COR-L47 (cell line): ENCODE data around the gene MYH10.

Experiments used
- DNase-seq: peaks from one replicate; lab custom pipeline; 2025; lab: John Stamatoyannopoulos, UW

The MYH10 gene

DNA sequence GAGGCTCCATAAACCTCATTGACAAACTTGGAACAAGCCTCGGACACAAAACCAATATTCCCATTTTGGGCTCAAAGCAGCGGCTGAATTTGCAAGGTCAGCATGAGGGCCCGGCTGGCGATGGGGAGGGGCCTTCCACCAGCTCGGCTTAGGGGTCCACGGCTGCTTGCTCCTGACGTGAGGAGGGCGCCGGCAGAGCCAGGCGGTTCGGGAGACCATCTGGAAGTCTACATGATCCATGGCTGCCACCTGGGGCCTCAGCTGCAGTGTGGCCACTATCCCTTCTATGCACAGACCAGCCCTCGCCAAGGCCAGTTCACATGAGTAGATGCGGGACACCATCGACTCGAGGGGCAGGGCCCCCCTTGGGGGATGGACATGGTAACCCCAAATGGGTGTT lies 155.7 kb downstream of the MYH10 start:
- DNase-seq = no peak

DNA sequence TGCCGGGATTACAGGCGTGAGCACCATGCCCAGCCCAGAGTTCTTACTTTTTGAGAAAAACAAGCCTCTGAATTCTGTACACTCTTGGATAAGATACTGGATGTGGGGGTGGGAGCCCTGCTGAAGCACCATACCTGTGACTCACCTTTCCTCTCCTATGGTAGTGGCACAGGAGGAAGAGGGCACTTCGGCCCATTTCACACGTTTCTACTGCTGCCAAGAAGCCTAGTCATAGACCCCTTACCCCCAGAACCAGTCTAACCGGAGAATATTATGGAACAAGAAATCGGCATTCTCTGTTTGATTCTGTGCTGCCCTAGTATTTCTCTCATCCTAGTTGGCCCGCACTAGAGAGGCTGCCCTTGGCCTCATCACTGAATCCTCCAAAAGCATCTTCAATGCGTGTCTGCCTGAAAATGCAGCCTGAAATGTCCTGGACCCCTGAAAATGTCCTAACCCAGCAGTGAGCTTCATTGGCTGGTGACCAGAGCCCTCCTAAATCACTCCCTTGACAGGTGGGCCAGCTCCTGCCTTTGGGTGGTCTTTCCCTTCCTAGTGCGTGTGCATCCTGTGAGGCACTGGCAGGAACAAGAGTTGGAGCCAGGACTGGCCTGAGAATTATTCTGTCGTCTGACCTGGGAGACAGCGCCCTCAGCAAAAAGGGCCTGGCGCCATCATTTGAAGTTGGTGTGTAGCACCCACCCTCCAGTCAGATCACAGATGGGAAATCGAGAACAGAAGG lies 156.9 kb downstream of the MYH10 start:
- no peak for DNase-seq

DNA sequence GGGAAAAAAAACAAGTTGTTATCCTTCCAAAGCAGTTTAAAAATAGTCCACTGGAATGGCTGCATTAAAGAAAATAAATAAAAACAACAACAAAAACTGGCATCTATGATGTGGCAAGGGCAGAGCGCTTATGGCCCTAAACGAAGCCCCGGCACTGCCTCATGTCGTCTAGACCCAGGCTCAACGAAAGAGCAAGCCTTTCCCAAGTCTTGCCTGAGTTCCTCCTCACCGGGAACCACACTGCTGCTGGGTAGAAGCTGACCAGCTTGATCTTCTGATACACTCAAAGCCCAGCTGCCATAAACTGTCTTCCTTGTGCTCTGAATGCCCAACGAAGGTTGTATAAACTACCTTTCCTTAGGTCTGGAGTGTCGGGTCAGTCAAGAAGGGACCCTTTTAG lies 157.9 kb downstream of the MYH10 start:
- no peak for DNase-seq

DNA sequence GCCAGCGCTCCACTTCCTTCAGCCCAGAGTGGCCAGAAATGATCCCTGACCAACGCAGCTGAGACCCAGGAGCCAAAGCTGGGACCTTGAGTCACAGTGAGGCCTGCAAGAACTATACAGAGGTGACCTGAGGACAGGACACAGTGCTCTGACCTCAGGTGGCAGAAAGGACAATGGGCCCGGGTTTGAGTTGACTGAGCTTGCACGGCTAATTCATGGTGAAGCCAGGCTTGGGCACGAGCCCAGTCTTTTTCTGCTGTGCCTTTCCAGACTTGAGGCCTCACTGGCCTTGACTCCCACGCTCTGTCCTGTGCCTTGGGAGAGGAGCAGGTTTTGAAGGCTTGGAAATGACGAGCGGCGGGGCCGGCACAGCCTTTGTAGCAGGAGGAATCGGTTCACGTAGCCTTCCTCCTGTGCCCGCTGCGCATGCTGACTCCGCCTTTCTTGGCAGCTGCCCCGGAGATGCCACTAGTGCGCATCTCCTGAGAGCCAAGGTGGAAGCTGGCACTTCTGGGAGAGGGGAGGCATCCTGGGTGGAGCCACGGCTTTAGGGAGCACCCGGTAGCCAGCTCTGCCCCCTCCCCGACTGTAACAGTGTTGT lies 160.0 kb downstream of the MYH10 start:
- DNase-seq = no peak

DNA sequence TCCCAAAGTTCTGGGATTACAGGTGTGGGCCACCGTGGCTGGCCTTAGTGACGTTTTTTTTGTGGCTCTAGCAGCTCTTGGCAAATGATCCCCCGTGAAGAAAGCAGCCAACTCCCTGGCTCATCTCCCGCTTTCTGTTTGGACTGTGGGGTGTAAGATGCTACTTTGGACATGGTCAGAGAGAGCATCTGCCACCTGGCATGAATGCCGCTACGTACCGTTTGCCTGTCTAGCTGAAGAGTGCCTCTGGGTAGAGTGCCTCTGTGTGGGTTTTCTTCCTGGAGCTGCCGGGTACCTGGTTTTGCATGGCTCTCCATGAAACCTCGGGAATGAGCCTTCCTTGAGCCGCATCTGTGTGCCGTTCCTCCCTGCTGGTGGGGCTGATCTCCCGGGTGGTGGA lies 160.6 kb downstream of the MYH10 start:
- no peak for DNase-seq

DNA sequence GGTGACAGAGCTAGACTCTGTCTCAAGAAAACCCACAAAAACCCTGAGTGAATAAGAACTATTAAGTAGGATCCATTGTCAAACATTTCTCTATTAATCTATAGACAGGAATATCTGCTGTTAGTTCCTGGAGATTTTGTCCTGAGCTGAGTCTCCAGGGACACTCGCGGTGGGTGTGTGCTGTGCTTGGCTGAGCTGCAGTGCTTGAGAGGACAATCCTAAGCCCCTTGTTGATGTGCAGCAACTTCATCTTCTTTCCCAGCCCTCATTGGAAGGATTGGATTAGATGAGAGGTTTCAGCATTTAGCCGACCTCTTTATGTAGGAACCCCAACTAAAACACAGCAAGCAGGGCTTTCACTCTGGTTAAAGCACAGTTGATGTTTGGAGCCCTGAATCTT lies 161.5 kb downstream of the MYH10 start:
- DNase-seq = no peak

DNA sequence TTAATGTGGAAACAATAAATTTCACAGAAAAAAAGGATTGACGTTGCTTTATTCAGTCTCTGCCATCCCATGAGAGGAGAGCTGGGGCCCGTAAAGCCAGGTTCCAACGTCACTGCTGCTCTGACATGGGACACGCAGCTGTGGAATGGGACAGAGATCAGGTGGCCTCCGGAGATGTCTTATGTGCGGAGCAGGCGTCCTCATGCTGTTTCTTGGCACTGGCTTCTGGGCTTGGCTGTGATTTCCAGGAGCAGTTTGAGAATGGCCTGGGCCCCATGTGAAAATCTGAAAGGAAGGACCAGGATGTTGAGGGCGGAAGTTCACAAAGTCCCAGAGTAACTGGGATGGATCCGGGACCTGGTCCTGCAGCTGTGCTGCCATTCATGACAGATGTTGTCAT lies 162.4 kb downstream of the MYH10 start:
- no peak for DNase-seq

DNA sequence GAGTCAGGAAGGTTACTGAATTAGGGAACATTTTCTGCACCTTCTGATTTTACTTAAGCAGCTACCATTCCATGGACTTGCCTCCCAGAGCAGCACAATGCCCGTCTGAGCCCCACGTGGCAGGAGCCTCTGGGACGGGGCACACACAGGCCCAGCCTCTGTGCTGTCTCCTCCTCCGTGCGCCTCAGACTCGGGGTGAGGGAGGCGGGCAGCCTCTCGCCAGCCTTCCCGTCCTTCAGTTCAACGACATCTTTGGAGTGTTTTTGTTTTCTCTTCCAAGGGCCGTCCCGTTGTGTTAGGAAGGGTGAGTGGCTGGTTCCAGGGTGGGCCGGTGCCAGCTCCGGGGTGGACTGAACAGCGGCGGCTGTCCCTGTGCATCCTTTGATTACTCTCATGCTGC lies 163.0 kb downstream of the MYH10 start:
- no peak for DNase-seq

DNA sequence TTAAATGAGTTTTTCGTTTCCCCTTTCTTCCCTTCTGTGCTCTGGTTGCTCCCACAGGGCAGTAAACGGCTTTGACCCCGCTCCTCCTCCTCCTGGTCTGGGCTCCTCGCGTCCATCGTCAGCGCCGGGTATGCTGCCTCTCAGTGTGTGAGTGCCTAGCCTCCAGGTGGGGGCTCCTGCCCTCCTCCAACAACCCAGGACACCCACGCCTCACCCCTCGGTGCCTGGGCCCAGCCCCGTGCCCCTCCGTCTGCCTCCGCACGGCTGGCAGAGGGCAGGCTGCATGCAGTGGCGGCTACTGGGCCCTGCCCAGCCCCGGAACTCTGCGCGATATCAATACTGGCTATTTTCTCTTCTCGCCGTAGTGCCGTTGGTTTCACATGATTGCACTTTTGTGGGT lies 163.7 kb downstream of the MYH10 start:
- DNase-seq = no peak

DNA sequence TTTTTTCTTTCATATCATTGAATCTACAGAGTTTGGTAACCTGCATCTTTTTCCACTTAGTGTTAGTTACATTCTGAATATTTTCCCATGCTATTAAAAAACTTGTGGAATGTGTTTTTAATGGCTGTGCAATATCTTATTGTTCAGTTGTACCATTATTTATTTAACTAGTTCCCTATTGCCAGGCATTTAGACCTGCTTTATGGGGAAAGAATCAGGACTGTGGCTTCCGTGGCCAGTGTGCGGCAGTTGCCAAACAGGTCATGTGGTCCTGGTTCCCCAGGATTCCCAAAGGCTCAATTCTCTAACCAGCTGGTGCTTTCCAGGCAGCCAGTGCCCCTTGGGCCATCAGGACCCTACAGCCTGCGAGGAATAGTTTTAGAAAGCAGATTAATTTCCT lies 164.1 kb downstream of the MYH10 start:
- DNase-seq = no peak

DNA sequence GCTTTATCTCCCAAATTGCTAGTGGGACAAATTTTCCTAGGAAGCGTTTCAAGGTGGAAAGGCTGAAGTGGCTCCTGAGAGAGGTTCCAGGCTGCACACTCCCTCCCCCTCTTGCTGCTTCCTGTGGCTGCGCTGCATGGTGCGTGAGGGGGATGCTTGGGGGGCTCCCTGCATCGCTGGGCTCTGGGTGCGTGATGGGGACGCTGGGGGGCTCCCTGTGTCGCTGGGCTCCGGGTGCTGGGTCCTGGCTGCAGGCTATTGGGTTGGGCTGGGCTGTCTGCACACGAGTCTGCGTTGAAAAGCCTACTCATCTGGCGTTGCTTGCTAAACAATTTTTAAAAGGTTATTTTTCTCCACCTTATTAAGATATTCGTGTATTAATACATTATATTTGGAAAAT lies 164.8 kb downstream of the MYH10 start:
- no peak for DNase-seq

DNA sequence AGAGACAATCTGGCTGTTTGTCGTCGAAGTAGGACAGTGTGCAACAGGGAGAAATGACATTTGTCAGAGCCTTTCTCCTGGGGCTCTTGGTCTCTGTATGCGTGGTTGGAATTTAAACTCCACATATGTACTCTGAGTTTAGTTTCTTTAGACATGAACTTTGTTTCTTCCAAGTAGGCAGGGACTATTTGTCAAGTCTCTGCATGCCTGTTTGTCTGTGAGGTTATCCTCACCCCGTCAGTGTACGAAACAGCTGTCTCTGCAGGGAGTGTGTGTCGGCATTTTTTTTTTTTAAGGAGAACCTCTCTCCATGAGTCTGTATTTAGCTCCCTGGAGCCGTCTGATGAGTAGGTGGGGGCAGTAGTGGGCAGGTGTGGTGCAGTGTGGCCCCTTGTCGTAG lies 165.2 kb downstream of the MYH10 start:
- DNase-seq = no peak

DNA sequence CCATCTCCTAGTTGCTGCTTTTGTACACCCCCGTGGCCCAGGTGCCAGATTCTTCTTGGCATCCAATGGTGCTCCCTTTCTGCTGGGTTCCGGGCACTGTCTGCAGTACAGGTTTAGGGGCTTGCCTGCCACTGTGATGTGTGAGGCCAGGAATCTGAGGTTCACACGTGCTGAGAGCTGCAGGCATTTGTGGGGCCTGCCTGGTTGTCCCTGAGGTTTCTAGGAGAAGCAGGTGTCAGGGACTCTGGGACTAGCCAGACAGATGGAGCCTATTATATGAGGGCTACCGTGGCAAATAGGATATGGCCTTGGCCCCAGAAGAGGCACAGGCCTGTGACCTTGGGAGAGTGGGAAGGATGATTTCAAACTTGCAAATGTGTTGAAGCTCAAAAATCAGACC lies 165.6 kb downstream of the MYH10 start:
- DNase-seq = no peak

DNA sequence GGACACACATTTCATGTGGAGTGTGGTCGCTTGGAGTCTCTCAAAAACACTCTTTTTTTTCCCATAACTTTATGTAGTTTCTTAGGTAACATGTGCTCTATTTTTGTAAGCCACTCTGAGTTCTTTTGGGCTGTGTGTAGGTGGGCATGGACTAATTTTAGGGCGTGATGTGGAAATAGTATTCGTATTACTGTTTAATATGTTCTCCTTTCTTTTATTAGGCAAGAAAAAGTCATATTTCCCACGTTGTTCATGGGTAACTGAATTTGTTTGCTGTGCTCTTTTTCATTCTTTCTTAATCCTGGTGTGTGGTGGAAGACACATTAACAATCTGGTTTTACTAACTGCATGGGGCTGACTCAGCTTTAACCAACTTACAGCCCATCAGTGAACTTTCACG lies 167.4 kb downstream of the MYH10 start:
- no peak for DNase-seq

DNA sequence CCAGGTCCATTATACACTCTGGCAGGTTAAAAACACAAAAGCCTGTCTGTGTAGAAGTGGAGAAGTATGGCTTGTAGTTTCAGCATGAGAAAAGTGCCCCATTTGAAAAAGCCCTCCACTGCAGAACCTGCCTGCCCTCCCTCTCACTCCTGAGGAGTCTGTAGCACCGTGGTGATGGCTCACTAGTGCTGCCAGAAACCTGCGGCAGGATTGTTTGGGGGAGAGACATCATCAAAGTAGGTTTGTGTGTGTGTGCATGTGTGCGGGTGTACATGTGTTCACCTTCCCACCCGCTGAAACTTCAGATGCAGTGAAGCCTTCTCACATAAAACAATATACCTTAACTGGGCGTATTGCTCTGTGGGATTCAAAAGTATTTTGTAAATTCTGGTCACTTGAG lies 168.0 kb downstream of the MYH10 start:
- DNase-seq = no peak

DNA sequence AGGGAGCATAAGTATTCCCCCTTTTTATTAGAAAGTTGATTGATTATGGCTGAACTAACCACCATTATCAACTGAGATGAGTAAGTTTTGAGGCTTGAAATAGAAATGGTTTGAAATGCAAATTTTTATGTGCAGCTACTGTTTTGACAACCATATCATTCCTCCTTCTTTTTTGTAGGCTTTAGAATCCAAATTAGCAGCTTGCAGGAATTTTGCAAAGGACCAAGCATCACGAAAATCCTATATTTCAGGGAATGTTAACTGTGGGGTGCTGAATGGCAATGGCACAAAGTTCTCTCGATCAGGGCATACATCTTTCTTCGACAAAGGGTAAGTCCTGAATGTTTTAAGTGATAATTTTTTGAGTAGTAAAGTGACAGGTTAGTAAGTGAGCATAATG lies 170.7 kb downstream of the MYH10 start:
- no peak for DNase-seq

DNA sequence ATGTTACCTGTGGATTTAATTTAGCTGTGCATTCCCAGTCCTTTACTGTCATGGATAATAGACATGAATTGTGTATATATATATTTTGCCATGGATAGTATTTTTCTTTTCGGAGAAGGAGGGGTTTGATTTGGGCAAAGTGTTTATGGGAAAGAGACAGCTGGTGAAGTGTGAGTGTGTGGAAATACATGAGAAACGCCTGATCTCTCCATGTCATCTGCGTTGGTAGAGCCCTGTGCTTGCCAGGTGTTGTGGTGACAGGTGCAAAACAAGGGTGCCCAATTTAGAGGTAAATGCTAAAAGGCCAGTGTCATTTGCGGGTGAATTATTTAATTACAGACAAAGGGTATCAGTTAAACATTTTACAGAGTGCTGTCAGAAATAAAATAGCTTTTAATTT lies 171.4 kb downstream of the MYH10 start:
- no peak for DNase-seq

DNA sequence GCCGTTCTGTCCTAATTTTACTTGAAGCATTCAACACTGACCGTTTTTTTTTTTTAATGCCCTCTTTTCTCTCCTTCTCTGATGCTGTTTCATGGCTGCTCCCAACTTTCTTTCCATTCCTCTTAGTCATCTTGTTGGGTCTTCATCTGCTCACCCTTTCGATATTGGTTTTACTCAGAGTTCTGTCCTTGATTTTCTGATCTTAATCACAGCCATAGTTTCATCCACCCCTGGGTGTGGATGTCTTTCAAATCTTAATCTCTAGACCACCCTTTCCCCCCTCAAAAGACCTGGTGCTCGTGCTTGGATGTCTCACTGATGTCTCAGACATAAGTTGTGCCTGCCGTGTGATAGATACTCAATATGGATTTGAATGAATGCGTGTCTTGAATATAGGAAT lies 172.4 kb downstream of the MYH10 start:
- DNase-seq = no peak

DNA sequence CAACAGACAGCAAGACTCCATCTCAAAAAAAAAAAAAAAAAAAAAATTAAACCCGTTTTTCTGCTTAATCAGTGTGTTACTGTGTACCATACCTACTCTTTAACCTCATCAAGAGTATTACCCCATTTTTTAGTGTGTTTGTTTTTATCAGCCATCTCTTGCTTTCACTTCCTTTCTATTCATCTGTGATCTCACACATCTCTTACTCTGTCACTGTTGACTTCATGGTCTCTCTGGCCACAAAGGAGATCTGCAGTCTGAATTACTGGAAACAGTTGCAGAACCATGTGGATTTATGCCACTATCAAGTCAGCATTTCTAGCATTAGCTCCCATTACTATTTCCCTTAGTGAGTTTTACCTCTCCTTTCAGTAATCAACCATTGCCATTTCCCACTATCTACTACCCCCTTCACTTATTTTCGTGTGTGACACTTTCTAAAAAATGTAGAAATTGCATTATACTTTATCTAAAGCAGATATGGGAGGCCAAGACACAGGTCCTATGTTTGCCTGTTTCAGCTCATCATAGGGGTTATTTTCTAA lies 174.8 kb downstream of the MYH10 start:
- no peak for DNase-seq

DNA sequence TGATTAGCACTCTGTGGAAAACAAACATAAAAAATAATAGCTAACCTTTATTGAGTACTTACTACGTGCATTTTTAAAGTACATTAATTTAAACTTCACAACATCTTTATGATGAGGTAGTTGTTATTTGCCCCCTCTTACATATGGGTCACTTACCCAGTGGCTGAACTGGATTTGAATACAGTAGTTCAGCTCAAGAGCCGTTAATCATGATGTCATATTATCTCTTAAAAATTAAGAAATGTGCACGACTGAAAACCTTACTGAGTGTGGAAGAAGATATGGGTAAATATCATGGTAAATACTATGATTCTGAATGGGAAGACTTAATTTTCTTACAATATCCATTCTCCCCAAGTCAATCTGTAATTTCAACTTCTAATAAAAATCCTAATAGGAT lies 177.2 kb downstream of the MYH10 start:
- DNase-seq = no peak

DNA sequence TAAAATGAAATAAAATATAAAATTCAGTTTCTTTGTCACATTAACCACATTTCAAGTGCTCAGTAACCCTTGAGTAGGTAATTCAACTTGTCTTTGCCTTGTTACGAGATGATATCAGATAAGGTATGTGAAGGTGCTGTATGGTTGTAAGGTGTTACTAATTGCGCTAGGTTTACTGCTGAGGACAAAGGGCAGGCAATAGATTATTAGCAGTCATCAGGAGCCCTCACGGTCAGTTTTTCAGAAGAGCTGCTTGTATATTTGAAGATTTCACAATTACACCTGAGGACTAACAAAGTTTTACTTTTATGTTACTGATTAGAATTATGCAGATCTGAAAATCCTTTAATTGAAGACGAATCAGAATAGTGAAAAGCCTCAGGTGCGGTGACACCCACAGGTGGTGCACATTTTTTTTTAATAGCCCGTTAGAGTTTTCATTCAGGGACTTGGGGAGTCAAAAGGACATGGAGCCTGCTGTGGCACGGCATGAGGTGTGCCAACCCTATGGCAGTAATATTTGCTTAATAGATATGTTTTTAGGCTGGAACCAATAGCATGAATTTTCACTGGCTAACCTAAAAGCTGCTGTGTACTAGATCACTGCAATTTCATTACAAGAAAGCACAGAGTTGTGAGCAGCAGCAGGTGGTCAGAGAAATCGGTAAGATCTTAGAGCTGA lies 178.5 kb downstream of the MYH10 start:
- no peak for DNase-seq

DNA sequence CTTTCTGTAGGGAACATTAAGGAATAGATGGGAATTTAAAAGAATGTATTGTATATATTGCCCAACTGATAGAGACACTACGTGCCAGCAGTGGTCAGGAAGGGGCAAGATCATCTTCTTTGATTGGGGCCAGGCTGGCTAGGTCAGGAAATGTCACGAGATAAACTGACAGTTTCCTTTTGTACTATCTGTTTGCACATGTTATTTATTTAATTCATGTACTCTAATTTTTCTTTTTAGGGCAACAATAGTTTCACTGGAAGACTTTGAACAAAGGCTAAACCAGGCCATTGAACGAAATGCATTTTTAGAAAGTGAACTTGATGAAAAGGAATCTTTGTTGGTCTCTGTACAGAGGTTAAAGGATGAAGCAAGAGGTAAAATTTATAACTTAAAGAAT lies 182.2 kb downstream of the MYH10 start:
- DNase-seq = no peak

DNA sequence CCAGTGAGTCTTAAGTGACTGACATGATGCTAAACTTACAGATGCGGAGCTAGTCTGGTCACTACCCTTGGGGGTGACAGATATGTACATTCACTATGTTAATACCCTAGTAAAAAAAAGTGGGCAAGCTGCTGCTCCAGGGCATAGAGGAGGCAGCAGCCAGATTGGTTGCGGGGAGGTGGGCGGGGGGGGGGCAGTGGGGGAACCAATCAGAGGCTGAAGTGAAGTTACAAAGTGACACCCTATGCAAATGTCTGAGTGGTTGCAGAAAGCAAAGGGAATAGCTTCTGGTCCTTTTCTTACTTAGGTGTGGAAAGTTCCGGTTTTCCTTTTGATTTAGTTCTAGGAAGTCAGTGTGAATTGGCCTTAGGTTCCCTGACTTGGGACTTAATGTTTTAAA lies 182.7 kb downstream of the MYH10 start:
- no peak for DNase-seq
